Hematopoietic multipotent progenitor cell (in vitro differentiated cells): Measurements from ENCODE around the gene ZSWIM2. TPM values are rescaled to one million over a fixed set of nuclear protein-coding genes. Genes with fewer than 3 reads are reported as not detected.
"Not testable (repeated sequence)": the region's sequence is repeated elsewhere in the genome, so short reads cannot be mapped to it uniquely, and the experiment has no call there.

ENCODE experiments used
- DNase-seq, 3 donors: peaks; one replicate each; pipeline ENCODE4 v3.0.0-alpha.2; 2011 to 2015; ENCODE audit warnings: low read depth in 2 of 3, low spot score in 2 of 3
- total RNA-seq: library from RNA; depleted of rRNA; stranded (reverse); fragments of >200 nt; gene quantifications from one replicate; pipeline ENCODE4 v1.2.3, GENCODE V29; 2012

The ZSWIM2 gene, protein sequence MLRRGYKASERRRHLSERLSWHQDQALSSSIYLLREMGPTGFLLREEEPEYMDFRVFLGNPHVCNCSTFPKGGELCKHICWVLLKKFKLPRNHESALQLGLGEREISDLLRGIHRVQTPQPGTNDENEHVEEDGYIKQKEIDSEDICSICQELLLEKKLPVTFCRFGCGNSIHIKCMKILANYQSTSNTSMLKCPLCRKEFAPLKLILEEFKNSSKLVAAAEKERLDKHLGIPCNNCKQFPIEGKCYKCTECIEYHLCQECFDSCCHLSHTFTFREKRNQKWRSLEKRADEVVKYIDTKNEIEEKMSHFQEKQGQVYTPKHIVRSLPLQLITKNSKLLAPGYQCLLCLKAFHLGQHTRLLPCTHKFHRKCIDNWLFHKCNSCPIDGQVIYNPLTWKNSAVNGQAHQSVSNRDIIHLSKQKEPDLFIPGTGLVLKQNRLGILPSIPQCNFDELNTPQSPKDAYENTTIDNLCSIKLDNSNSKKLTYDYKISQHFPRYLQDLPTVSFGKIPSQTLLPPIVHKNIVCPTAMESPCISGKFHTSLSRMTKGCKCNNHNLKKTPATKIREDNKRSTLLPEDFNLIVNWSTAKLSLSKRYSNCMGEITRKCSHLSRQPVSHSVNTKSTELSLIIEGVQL
- total RNA-seq = not detected

DNA sequence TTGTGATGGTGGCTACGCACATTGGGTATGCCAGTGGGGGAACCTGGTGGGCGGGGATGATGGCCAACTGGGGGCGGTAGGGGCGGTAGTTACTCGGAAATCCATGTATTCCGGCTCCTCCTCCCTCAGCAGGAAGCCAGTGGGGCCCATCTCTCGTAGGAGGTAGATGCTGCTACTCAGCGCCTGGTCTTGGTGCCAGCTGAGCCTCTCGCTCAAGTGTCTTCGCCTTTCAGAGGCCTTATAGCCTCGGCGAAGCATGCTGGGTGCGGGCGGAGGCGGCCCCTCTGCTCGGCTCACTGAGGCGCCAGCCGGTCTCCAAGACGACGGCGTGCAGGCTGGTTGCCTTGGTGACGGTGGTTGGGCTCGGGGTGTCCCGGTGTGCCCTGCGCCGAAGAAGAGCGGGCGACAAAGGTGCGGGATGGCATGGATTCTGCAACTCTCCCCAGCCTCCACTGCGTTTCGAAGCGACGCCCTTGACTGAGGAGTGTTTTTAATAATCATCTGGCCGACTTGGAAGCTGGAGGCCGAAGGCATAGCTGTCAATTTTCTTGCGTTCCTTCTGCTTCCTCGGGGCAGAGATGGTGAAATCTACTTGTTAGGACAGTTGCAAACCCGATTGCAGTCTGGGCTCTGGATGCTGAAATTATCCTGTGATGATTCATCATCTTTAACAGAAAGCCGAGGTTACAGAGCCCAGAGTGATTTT is at the start of gene ZSWIM2:
Gene ZSWIM2 (minus strand): TSS at position 298 of the 706 bp plus-strand sequence. CDS start 40 bp downstream, at position 258.
- DNase-seq = peak in 2 of 3 donors; percentile 70 to 81

DNA sequence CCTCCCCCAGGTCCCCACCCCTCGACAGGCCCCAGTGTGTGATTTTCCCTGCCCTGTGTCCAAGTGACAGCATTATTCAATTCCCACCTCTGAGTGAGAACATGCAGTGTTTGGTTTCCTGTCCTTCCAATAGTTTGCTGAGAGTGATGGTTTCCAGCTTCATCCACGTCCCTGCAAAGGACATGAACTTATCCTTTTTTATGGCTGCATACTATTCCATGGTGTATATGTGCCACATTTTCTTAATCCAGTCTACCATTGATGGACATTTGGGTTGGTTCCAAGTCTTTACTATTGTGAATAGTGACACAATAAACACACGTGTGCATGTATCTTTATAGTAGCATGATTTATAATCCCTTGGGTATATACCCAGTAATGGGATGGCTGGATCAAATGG is 47.2 kb upstream of the ZSWIM2 start:
- DNase-seq = not testable (repeated sequence)

DNA sequence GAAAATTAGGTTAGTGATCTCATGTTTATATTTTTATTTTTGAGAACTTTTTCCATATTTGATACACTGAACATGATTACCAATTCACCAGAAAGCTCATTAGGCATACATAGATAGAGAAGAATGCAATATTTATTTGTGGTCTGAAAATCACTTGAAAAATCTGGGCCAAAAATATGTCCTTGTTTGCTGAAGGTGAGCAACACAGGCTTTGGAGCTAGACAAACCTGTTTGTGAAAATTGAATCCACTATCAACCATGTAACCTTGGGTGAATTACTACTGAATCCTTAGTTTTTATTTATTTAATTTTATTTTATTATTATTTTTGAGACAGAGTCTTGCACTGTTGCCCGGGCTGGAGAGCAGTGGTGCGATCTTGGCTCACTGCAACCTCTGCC is 46.5 kb upstream of the ZSWIM2 start:
- DNase-seq = no peak

DNA sequence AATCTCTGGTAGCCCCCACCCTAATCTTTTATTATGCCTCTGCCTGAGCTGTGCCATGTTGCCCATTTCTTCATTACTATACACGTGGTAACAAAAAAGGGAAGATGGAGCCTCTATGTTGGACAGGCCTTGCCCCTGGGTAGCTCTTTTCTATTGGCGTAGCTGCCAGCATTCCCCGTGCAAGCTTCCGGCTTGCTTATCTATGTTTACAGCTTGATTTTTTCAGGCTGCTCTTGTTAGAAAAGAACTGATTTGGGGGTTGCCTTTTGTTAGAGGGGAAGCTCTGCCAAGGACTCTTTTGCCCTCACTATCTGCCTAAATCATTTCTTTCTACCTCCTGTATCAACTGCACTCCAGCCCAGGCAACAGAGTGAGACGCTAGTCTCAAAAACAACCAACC is 45.5 kb upstream of the ZSWIM2 start:
- DNase-seq = peak in 2 of 3 donors; percentile 74 to 94

DNA sequence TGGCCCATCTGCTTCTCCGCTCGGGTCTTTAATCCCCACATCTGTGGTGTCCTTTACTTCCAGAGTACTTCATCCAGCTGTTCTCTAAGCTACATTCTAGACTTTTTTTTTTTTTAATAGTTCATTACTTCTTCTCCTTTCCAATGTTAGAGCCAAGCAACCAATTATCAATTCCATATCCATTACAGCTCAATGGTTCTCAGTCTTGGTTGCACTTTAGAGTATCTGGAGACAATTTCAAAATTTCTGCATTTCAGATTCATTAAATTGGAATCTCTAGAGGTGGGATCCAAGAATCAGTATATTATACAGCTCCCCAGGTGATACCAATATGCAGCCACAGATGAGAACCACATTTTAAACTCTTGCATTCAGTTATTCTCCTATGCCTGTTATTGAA is 43.9 kb upstream of the ZSWIM2 start:
- DNase-seq = no peak

DNA sequence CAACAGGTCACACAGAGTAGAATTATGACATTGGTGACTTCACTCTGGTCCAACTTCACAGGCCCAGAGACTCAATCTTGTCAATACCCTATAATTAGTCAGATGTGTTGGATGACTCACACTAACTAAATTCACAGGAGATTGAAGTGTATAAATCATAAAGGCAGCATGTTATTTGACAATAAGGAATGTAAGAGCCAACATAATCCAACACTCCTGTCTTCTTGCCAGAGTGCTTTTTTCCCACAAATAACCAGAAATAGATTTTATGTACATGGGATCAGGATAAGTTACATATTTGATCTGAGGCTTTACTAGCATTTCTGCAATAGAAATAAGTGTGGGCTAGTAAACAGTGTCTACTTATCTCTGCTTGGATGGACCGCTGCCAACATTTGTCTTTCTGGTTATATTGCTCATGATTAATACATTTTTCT is 42.2 kb upstream of the ZSWIM2 start:
- no peak for DNase-seq

DNA sequence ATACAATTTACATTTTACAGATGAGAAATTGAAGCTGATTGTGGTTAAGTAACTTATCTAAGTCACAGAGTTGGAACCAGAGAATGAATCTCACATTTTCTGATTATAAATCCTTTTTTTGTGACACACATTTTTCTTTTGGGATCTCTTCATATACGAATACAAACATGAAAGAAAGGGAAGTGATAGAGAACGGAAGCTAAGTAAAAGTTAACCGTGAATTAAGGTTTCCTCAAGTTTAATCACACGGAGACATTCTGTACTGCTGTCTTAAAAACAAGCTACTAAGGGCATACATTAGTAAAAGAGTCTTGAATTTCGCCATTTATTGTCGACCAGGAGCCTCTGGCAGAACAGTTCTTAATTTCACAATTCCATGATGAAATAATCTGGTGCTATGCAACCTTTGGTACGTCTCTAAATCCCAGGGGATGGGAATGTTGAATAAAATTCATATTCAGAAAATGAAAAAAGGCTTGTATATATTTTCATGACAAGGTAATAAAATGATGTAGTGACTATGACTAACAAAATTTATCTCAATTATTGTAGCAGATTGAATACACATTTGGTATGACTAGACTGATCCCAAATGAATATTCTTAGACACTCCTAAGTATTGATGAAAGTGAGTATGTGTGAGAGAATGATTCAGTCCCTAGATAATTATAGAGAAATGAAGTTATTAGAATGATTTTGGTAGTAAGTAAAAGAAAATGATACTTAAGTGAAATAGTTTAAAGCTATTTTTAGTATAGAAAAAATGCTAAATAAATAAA is 40.3 kb upstream of the ZSWIM2 start:
- DNase-seq = peak in 1 of 3 donors; percentile 51

DNA sequence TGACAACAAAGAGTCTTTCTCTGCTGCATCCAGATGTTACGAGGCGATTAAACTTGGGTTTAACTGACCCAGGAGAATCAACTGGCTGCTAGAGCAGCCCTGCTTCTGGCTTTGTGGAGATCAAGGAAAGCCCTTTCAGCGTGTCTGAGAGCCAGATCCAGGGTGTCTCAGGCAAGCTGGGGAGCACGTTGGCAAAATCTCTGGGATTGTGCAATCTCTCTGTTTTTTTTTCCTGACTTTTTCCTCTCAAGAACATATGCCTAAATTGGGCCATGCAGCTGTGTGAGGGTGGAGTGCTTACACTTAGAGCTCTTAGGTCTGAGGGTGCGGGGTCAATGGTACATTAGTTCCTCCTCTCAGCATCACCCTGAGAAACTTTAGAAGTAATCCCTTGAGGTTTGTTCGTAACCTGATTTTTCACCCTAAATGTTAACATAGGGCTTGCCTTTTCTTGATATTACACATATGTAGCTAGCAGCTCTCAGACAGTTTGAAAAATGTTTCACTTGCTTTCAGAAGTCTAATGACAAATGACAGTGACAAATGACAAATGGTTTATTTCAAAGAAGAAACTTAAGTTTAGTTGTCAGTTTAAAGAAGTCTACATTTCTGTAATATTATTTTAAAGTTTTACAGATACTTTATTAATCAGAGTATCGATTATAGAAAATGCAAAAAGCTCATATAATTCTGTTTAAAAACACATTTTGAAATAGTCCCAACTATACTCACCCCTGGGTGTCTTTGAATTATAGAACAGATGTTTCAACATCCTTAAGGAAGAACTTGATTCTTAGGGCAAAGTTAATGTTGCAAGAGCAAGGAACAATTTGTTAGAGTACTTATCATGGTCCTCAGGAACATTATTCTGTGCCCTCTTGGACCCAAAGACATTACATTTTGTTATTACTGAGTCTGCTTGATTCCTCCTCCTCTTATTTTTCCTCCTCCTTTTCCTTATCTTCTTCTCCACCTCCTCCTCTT is 38.4 kb upstream of the ZSWIM2 start:
- no peak for DNase-seq

DNA sequence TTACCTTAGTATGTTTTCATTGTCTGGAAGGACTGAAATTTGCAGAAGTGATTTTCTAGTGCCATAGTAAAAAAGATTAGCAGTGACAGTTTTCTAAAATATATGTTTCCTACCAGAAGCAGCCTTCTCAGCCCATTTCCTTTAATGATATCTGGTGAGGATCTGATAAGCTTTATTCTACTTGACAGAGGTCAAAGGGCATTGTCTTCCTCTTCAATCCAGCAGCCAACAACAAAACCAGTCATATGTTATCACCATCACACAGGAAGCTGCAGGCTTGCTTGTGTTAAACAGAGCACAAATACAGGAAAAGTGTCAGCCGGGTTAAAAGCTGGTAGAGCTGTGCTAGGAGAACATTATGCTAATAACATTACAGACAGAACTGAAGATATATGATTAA is 35.6 kb upstream of the ZSWIM2 start:
- peak in 2 of 3 donors; percentile 89 to 98 for DNase-seq

DNA sequence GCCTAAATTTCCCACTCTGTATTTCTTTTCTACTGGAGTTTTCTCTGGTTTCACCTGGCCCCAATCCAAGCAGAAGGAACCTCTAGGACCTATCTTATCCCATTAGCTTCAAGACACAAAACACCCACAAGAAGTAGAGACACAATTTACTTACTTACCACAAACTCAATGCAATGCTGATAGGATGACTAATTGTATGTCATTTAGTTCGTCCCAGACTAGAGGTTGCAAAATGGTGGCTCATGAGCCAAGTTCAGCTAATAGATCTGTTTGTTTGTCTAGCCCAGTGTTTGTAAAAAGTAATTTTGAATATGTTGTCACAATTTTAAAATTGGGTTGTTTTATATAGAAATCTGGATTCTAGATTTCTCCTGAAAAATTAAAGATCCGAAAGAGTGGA is 34.7 kb upstream of the ZSWIM2 start:
- no peak for DNase-seq

DNA sequence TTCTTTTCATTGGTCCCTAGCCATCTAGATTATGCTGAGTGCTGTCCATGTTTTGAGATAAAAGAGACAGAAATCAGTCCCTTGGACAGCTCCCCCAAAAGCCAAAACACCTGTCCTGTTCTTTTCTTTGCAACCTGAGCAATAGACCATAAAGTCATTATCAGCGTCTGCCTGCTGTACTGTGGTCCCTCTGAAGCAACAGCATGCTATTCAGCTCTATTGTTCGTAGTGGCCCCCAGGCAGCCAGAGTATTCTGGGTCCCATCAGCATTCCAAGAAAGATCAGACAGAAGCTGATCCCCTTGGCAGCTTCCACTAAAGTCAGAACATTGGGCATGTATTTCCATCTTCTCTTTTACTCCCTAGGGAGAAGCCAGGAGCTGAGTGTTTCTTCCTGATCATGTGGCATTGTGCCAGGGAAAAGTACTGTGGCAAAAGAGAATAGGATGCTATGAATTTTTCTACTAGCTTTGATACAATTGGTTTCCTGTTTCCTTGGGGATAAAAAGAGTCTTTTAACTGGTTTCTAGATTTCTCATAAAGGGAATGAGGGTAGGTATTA is 33.6 kb upstream of the ZSWIM2 start:
- no peak for DNase-seq

DNA sequence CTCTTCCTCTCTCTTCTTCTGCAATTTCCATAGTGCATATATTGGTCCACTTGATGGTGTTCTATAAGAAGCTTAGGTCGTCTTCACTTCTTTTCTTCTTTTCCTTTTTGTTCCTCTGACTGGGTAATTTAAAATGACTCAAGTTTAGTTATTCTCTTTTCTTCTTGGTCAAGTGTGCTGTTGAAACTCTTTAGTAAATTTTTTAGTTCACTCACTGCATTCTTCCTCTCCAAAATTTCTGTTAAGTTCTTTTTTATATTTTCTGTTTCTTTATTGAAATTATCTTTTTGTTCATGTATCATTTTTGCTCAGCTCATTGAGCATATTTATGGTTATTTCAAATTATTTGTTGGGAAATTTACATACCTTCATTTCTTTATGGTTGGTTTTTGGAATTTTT is 32.7 kb upstream of the ZSWIM2 start:
- peak in 1 of 3 donors; percentile 47 for DNase-seq

DNA sequence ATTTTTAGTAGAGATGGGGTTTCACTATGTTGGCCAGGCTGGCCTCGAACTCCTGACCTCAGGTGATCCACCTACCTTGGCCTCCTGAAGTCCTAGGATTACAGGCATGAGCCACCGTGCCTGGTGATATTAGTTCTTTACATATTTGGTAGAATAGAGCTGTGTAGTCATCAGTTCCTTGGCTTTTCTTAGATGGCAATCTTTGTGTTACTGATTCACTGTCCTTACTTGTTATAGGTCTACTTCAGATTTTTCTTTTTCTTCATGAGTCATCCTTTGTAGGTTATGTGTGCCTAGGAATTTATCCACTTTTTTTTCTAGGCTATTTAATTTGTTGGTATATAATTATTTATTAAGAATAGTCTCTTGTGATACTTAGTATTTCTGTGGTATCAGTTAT is 30.3 kb upstream of the ZSWIM2 start:
- DNase-seq = no peak

DNA sequence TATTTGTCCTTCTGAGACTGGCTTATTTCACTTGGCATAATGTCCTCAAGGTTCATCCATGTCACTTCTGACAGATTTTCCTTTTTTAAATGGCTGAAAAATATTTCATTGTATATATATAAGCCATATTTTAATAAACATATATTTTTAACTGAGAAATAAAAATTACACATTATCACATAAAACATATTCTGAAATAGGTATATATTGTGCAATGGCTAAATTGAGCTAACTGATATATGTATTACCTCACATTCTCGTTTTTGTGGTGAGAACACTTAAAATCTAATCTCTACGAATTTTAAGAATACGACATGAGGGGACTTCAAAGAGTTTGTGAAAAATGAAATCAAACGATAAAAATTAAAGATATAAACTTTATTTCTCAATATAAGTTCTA is 25.7 kb upstream of the ZSWIM2 start:
- no peak for DNase-seq

DNA sequence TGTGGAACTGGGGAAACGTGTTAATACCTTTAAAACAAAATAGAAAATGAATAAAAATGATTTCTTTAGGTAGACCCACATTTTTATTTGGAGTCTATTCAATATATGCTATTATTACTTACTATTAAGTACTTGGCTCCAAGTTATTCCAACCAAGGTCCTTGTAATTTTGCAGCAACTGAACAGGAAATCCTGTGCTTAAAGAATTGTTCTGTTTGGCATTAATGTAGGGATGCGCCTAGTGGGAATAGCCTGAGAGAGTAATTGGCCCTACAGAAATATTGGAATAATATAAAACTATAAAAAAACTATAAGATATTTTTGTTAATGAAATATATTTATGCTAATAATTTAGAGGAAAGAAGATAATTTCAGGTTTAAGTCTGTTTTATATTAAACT is 22.9 kb upstream of the ZSWIM2 start:
- DNase-seq = no peak

DNA sequence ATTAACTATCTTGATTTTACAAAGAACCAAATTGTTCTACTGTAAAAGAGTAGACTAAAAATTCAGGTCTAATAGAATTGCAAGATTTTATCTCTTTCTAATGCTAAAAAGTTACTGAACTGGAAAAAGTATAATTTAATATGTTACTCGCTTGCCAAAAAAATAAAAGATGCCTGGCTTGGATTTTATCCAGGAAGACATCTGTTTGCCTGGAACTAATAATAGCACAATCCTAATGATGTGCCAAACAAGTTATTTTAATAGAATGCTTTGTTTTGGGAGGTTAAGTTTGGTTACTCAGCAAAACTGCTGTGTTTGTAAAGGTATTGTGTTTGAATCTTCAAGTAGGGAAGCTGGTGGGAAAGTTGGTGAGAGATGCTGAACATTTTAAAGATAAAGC is 19.4 kb upstream of the ZSWIM2 start:
- DNase-seq = no peak

DNA sequence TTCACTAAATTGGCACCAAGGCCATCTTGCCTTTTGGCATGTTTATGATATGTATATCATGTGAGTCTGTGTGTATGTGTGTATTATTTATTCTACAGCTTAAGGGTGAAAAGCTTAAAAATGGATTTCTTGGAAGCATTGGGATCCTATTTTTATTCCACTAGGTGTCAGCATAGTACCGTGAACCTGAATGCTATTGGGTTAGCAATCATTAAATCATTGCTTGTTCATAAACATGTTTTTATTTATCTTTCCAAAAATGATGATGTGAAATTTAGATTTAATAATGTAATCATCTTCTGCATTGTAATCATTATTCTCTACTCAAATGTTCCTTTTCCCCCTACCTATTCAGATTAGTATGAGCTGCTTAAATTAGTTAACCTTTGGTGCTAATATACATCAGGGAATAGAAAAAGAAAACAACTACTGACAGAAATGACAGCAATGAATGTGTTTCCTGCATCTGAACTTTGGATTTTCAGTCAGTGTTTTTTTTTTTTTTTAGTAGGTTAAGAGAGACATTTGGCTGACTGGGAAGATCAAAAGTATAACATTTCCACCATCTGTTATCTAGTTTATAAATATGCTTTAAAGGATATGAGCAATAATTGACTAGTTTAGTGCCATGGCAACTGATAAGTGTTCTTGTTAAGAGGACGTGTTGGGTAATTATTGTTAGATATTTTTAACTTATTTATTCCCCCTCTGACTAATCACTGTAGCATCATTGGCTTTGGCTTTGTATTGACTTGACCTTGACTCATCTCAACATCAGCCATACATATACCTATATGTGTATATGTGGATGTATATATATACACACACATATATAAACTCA is 14.1 kb upstream of the ZSWIM2 start:
- DNase-seq = peak in 2 of 3 donors; percentile 43 to 76

DNA sequence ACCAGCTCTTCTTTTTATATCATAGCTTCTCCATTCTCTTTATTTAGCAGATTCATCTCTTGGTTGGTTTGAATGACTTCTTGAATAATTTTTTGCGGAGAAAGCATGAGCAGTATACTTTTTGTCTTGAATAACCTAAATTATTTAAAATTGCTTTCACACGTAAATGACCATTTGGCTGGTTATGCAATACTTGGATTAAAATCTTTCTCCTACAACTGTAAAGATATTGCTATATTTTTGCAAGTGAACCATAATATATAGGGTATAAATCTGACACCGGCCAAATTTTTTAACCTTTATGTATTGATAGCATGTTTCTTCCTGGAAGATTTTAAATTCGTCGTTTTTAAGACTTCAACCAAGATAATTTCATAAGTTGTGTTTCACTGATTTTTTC is 6.2 kb upstream of the ZSWIM2 start:
- DNase-seq = no peak
